SJSA1 (cell line): ENCODE measurements around the gene NFYC. TPM values are rescaled to one million over a fixed set of nuclear protein-coding genes. Genes with fewer than 3 reads are reported as not detected.
"Not testable (repeated sequence)": the region's sequence is repeated elsewhere in the genome, so short reads cannot be mapped to it uniquely, and the experiment has no call there.

Source experiments
- DNase-seq, 2 experiments: peaks; one replicate each; pipeline ENCODE4 v3.0.0-alpha.2; 2015 to 2020; ENCODE audit warnings: low spot score in 2 of 2, low read depth in 1 of 2
- H3K27ac ChIP-seq: fragments of 250-450 bp; sonication (Bioruptor Pico); 2 replicates; pipeline ENCODE4 v1.5.1; 2020; ENCODE audit warnings: mild to moderate bottlenecking, moderate library complexity
- H3K27me3 ChIP-seq: fragments of 250-450 bp; sonication (Bioruptor Pico); replicated peaks from 2 replicates; pipeline ENCODE4 v1.5.1; 2020; ENCODE audit warnings: mild to moderate bottlenecking, moderate library complexity
- H3K36me3 ChIP-seq: fragments of 250-450 bp; sonication (Bioruptor Pico); 2 replicates; pipeline ENCODE4 v1.5.1; 2020; ENCODE audit warnings: mild to moderate bottlenecking
- H3K4me1 ChIP-seq: fragments of 250-450 bp; sonication (Bioruptor Pico); replicated peaks from 2 replicates; pipeline ENCODE4 v1.6.1; 2021; ENCODE audit warnings: mild to moderate bottlenecking
- H3K4me3 ChIP-seq: fragments of 250-450 bp; sonication (Bioruptor Pico); 2 replicates; pipeline ENCODE4 v1.5.1; 2020; ENCODE audit warnings: mild to moderate bottlenecking
- H3K9me3 ChIP-seq: fragments of 250-450 bp; sonication (Bioruptor Pico); replicated peaks from 2 replicates; pipeline ENCODE4 v1.5.1; 2020; ENCODE audit warnings: mild to moderate bottlenecking
- total RNA-seq: library from RNA; depleted of rRNA; stranded (reverse); fragments of >200 nt; shearing (Covaris generic); gene quantifications from 2 replicates; pipeline ENCODE4 v1.2.3, GENCODE V29; 2014

NFYC gene
- total RNA-seq, 1 experiment from 2014 or later = 32.5 TPM

DNA sequence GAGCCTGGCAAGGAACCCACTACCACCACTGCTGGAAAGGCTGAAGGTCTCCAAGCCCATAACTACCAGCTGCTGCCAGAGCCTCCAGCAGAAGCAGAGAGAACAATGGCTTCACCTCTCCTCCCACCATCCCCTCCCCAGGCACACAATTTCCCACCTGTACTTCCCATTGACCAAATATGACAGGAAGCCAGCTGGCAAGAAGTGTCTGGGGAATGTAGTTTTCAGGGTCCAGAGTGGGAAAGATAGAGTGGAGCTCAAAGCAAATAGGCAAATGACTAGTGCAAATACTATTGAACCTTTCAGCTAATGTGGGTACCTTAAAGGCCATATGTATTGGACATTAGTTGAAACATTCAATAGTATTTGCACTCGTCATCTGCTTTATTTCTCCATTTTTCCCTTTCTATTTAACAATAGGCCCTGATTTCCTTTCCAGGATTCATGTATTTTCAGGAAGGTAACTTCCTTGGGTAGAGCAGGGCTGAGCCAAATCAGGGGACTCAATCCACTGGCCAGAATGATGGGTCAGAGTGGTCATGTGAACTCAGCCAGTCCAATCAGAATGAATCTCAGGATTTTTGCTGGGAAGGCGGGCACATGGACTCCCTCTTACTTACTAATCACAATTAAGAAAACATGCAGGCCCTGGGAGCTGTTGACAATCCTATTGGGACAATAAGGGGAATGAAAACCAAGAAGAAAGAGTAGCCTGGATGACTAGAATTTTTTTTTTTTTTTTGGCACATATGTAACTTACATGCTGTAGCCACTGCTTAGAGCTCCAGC, 12.1 kb upstream of the NFYC start:
- no peak for DNase-seq
- Histone ChIP-seq H3K27me3 (no peaks in the 10 kb centered on the region), H3K27ac (no peak overlapping the region), H3K9me3 (no peaks in the 10 kb centered on the region), H3K36me3 (no peaks in the 10 kb centered on the region), H3K4me3 (no peak overlapping the region), H3K4me1 (no peaks in the 10 kb centered on the region)

- H3K4me1 ChIP-seq = no peaks in the 10 kb centered on the region
- no peaks in the 10 kb centered on the region for H3K9me3 ChIP-seq
- no peak overlapping the region for H3K27ac ChIP-seq
- H3K4me3 ChIP-seq = no peak overlapping the region
- H3K36me3 ChIP-seq = peaks cover 14% of the 10 kb centered on the region
- H3K27me3 ChIP-seq = no peaks in the 10 kb centered on the region
- no peak for DNase-seq
Measured at GRCh38 chr1:40684669-40685068, 6.8 kb upstream of the NFYC start.

DNA sequence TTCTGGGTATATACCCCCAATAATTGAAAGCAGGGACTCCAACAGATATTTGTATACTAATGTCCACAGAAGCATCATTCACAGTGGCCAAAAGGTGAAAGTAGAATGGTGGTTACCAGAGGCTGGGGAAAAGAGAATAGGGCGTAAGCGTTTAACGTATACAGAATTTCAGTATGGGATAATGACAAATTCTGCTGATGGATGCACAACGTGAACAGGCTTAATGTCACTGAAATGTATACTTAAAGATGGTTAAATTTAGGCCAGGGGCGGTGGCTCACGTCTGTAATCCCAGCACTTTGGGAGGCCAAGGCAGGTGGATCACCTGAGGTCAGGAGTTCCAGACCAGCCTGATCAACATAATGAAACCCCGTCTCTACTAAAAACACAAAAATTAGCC, 4.4 kb upstream of the NFYC start:
- peaks cover 30% of the 10 kb centered on the region for H3K36me3 ChIP-seq
- H3K27me3 ChIP-seq = no peaks in the 10 kb centered on the region
- H3K4me3 ChIP-seq = no peak overlapping the region
- peaks cover 12% of the 10 kb centered on the region for H3K4me1 ChIP-seq
- no peak for DNase-seq
- H3K9me3 ChIP-seq = no peaks in the 10 kb centered on the region
- no peak overlapping the region for H3K27ac ChIP-seq

DNA sequence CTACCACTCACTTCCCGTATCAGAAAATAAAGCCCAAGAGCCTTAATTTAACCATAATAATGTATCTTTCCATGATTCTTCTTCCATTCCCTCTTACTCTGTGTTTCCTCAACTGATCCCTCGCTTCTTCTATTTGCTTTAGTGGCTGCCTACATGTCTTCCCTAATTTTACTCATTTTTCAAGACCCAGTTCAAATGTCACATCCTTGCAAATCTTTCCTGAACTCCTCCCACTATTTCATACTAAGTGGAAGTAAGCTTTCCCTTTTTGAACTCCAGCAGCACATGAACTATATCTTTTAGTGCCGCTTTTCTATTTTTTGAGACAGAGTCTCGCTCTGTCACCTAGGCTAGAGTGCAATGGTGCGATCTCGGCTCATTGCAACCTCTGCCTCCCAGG, 3.8 kb upstream of the NFYC start:
- no peak overlapping the region for H3K27ac ChIP-seq
- H3K9me3 ChIP-seq = no peaks in the 10 kb centered on the region
- H3K4me3 ChIP-seq = no peak overlapping the region
- peaks cover 13% of the 10 kb centered on the region for H3K4me1 ChIP-seq
- no peak for DNase-seq
- no peaks in the 10 kb centered on the region for H3K27me3 ChIP-seq
- peaks cover 30% of the 10 kb centered on the region for H3K36me3 ChIP-seq

GRCh38 chr1:40689737-40690136, 1.8 kb upstream of the NFYC start:
- DNase-seq = no peak
- Histone ChIP-seq H3K27ac (no peak overlapping the region), H3K4me1 (peaks cover 21% of the 10 kb centered on the region), H3K27me3 (no peaks in the 10 kb centered on the region), H3K4me3 (no peak overlapping the region), H3K9me3 (no peaks in the 10 kb centered on the region), H3K36me3 (peaks cover 30% of the 10 kb centered on the region)

DNA sequence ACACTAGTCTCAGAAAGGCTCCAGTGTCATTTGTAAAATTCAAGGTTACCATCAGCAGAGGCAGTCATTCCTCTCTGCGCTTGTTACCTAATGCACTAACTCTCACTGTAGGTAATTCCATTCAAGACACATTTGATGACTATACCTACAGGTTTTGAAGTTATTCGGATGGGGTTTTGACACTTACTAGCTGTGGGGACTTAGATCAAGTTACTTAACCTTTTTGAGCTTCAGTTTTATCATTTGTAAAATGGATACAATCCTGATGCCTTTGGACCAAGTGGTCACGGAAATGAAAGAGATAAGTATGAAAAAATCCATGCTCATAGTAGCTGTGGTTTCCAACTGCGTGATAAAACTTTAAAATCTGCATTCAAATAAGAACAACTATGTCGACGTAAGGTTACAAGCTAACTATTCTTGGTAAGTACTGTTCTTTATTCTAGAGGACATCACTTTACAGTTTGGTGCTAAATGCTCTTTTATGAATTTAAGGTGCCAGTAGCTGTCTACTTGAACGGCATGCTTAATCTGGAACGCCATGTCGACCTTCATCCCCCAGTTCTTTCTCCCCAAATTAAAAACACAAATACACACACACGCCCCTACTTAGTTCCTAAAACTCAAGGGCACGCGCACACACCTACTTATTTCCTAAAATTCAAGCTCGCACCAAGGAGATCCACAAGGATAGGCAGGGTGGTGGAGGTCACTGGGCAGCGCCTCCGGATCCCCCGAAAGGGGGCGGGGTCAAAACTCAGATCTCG, 550 bp upstream of the NFYC start:
- Histone ChIP-seq H3K4me3 (peak overlapping the region; percentile 83), H3K4me1 (peaks cover 21% of the 10 kb centered on the region), H3K36me3 (peaks cover 28% of the 10 kb centered on the region), H3K27me3 (no peaks in the 10 kb centered on the region), H3K27ac (peak overlapping the region; percentile 95), H3K9me3 (no peaks in the 10 kb centered on the region)
- no peak for DNase-seq

DNA sequence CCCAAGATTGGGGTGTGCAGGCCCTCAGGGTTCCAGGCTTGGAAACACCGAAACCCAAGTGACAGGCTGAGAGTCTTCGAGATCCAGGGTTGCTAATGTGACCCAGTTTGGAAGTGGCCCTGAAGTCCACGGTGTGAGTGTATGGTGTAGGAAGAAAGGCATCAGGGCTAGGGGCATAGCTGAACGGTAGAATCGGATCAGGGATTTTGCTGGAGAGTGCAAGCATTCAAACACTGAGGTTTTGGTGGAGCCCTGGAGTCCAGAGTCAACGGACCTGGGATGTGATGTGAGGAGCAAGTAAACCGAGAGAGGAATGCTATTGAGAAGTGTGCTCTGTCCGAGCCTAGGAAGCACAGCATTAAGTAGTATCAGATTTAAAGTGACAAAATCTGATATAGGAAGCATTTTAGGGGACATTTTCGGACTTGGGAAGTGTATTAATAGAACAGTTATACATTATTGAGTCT, 958 bp downstream of the NFYC start:
- Histone ChIP-seq H3K9me3 (no peaks in the 10 kb centered on the region), H3K27me3 (no peaks in the 10 kb centered on the region), H3K27ac (peak overlapping the region; percentile 95), H3K36me3 (peaks cover 15% of the 10 kb centered on the region), H3K4me3 (peak overlapping the region; percentile 83), H3K4me1 (peaks cover 21% of the 10 kb centered on the region)
- no peak for DNase-seq

DNA sequence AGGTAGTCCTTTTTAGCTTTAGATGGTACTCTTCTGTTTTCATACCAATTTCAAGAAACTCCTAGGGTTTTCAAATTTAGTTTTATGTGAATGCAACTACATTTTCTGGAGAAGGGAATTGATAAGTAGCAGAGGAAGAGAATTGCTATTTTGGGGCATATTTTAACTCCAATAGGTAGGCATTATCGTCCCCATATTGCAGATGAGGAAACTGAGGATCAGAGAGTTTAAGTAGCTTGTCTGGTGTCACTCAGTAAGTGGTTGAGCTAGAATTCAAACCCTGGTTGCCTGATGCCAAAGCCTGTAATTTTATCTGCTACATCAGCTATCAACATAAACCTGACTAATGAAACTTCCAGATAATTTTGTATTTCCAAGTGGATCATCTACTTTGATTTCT, 1.9 kb downstream of the NFYC start:
- H3K4me3 ChIP-seq = no peak overlapping the region

DNA sequence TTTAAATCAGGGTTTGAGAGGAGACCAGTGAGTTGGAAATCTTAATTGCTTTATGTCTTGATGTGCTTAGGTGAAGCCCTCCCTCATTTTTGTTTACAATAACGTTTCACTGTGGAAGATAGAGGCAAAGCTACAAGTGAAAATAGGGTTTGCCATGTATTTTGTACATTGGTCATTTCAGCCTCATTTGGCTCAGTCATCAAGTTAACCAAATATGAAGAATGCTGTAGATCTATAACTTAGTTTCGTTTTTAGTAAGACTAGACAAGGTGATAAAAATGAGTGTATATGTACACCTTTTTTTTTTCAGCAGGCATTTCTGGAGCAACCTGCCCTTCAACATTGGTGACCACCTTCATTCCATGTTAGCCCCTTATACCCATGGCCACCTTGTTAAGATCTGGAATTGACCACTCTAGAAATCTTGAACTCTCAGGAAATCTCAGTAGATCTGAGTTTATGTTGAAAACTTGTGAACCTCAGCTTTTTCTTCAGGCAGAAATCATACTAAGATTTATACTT, 2.9 kb downstream of the NFYC start:
- Histone ChIP-seq H3K27me3 (no peaks in the 10 kb centered on the region), H3K9me3 (no peaks in the 10 kb centered on the region), H3K4me3 (no peak overlapping the region), H3K36me3 (peaks cover 15% of the 10 kb centered on the region), H3K27ac (no peak overlapping the region), H3K4me1 (peaks cover 21% of the 10 kb centered on the region)
- no peak for DNase-seq

More for the DNA sequence above, 1.9 kb downstream of the NFYC start:
- Histone ChIP-seq H3K9me3 (no peaks in the 10 kb centered on the region), H3K36me3 (peaks cover 15% of the 10 kb centered on the region), H3K27ac (no peak overlapping the region), H3K27me3 (no peaks in the 10 kb centered on the region), H3K4me1 (peaks cover 21% of the 10 kb centered on the region)
- no peak for DNase-seq

DNA sequence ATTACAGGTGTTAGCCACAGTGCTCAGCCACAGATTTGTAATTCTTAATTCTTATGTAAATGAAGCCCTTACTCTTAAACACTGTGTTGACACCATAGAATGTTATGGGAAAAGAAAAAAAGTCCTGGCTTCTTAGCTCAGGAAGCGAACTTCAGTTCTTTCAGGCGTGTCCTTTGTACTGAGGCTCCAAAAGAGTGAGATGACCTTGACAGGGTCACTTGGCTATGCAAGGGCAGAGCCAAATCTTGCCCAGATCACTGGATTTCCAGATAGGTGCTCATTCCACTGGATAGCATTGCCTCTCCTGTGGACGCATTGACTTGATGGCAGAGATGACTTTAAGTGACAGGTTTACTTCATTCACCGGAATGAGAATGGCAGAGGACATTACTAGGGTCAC, 4.8 kb downstream of the NFYC start:
- Histone ChIP-seq H3K36me3 (peaks cover 6% of the 10 kb centered on the region), H3K27ac (no peak overlapping the region), H3K9me3 (no peaks in the 10 kb centered on the region), H3K4me3 (no peak overlapping the region), H3K27me3 (no peaks in the 10 kb centered on the region), H3K4me1 (peaks cover 13% of the 10 kb centered on the region)
- DNase-seq = no peak

- peaks cover 9% of the 10 kb centered on the region for H3K4me1 ChIP-seq
- H3K9me3 ChIP-seq = no peaks in the 10 kb centered on the region
- no peak overlapping the region for H3K27ac ChIP-seq
- H3K27me3 ChIP-seq = no peaks in the 10 kb centered on the region
- no peak for DNase-seq
- no peak overlapping the region for H3K4me3 ChIP-seq
- H3K36me3 ChIP-seq = no peaks in the 10 kb centered on the region
Measured at GRCh38 chr1:40697436-40697835, 5.9 kb downstream of the NFYC start.

DNA sequence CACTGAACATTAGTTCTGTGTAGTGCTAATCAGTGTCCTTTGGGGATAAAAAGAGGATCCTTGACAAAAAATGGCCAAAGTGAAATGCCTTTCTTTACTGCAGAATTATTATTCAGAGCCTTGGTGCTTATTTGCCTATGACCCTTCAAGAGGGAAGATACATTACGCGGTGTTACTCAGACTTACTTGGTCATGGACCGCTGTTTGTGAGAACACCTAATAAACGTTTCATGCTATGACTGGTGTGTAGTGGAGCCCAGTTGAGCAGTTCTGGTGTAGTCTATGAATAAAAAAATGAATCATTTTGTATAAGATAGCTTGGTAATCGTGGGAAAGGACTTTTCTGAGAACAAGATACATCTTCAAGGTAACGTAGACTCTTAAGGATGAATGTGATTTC, 8.3 kb downstream of the NFYC start:
- Histone ChIP-seq H3K27me3 (no peaks in the 10 kb centered on the region), H3K27ac (no peak overlapping the region), H3K36me3 (no peaks in the 10 kb centered on the region), H3K4me1 (peaks cover 12% of the 10 kb centered on the region), H3K9me3 (no peaks in the 10 kb centered on the region), H3K4me3 (no peak overlapping the region)
- DNase-seq = no peak

- H3K4me1 ChIP-seq = peaks cover 12% of the 10 kb centered on the region
- no peaks in the 10 kb centered on the region for H3K9me3 ChIP-seq
- no peak overlapping the region for H3K27ac ChIP-seq
- no peaks in the 10 kb centered on the region for H3K36me3 ChIP-seq
- no peak overlapping the region for H3K4me3 ChIP-seq
- no peak for DNase-seq
- H3K27me3 ChIP-seq = no peaks in the 10 kb centered on the region
Measured at GRCh38 chr1:40701684-40702083, 10.2 kb downstream of the NFYC start.

- H3K4me1 ChIP-seq = peaks cover 12% of the 10 kb centered on the region
- H3K4me3 ChIP-seq, H3K36me3 ChIP-seq, H3K27me3 ChIP-seq, H3K27ac ChIP-seq, H3K9me3 ChIP-seq, DNase-seq: not testable (repeated sequence)
Measured at GRCh38 chr1:40702810-40703209, 11.3 kb downstream of the NFYC start.
